Stomach (tissue), 9 donors: Measurements from ENCODE around the gene CENPE. TPM values are rescaled to one million over a fixed set of nuclear protein-coding genes. Genes with fewer than 3 reads are reported as not detected.

Experiments used
- DNase-seq, 2 donors: peaks; one replicate each; pipeline versions ENCODE4 v3.0.0 to v3.0.0-alpha.2; 2013 to 2019
- H3K27ac ChIP-seq, 5 donors: fragments of 200-600 bp in 4 of 5; sonication (generic) in 4 of 5; one replicate each; pipeline ENCODE4 v1.5.1; 2013 to 2019; ENCODE audit warnings: mild to moderate bottlenecking in 1 of 5, moderate library complexity in 1 of 5
- H3K27me3 ChIP-seq, 3 donors: fragments of 200-600 bp; sonication (generic); one replicate each; pipeline ENCODE4 v1.5.1; 2017 to 2019; ENCODE audit warnings: mixed run types in 1 of 3
- H3K36me3 ChIP-seq, 4 donors: fragments of 200-600 bp; sonication (generic); 1 replicate in 3 of 4; 2 replicates in 1 of 4; pipeline ENCODE4 v1.5.1; 2016 to 2019
- H3K4me1 ChIP-seq, 4 donors: fragments of 200-600 bp; sonication (generic); one replicate each; pipeline ENCODE4 v1.5.1; 2016 to 2019
- H3K4me3 ChIP-seq, 4 donors: fragments of 200-600 bp; sonication (generic) in 3 of 4; one replicate each; pipeline ENCODE4 v1.5.1; 2016 to 2019; ENCODE audit warnings: mild to moderate bottlenecking in 1 of 4
- H3K9me3 ChIP-seq, 4 donors: fragments of 200-600 bp; sonication (generic); one replicate each; pipeline ENCODE4 v1.5.1; 2016 to 2019
- EP300 ChIP-seq: sonication (generic); formaldehyde crosslinking; IDR thresholded peaks from one replicate; pipeline ENCODE4 v1.6.1; 2017; ENCODE audit warnings: antibody characterized with exemption
- POLR2A ChIP-seq, 4 donors: fragments of 450-650 bp; IDR thresholded peaks; one replicate each; pipeline ENCODE4 v1.6.1; 2016; ENCODE audit warnings: antibody characterized with exemption in 4 of 4, control low read depth in 2 of 4, mild to moderate bottlenecking in 1 of 4, moderate library complexity in 1 of 4
- POLR2AphosphoS5 ChIP-seq, 3 donors: sonication (generic); formaldehyde crosslinking; IDR thresholded peaks; one replicate each; pipeline ENCODE4 v1.6.1; 2016; ENCODE audit warnings: antibody characterized with exemption in 3 of 3
- WGBS, 5 donors: extraction: QIAGEN DNeasy Blood & Tissue Kit in 3 of 5; methylation state at CpG; one replicate each; pipeline versions ENCODE4 v1.1.5 to v1.1.7; 2013 to 2018; 5-methylcytosine and 5-hydroxymethylcytosine counted together
- intact Hi-C: fragments of 100-400 bp; cut with DNase I; formaldehyde crosslinking; loops from one replicate; pipeline ENCODE4 v1.15.1; 2023; ENCODE audit warnings: low total_unique reads
- polyA plus RNA-seq, 3 donors: library from polyadenylated mRNA; stranded (reverse); fragments of 200-250 nt; gene quantifications; one replicate each; pipeline ENCODE4 v1.2.3, GENCODE V29; 2013
- total RNA-seq, 5 donors: library from RNA; depleted of rRNA; stranded (reverse); fragments of >200 nt; gene quantifications; one replicate each; pipeline versions ENCODE4 v1.1.0 to v1.2.3, GENCODE V29; 2014 to 2016
- TF ChIP-seq, protein P1 (sequence below), 7 experiments: fragments of 450-650 bp in 4 of 7; fragments of 200-600 bp in 3 of 7; sonication (generic) in 3 of 7; IDR thresholded peaks; one replicate each; pipeline ENCODE4 v1.5.1; 2016 to 2019; ENCODE audit warnings: antibody characterized with exemption in 7 of 7, control low read depth in 2 of 7, mild to moderate bottlenecking in 1 of 7
- donor health status: healthy with polysubstance abuse.
- donor health status: Bipolar disorder and iron deficiency.
- donor health status: healthy.

CENPE gene
- total and polyA plus RNA-seq, 8 donors = 0.31 to 9.4 (median 2.8) TPM

GRCh38 chr4:103097112-103097511 is 101.0 kb downstream of the CENPE start:
- Histone ChIP-seq H3K4me1 (peaks cover 18 to 46% (median 35%) of the 10 kb centered on the region in 4 donors), H3K27me3 (no peaks in the 10 kb centered on the region), H3K9me3 (no peaks in the 10 kb centered on the region), H3K4me3 (no peak overlapping the region), H3K27ac (no peak overlapping the region), H3K36me3 (peaks cover 0 to 14% (median 6%) of the 10 kb centered on the region in 4 donors)
- WGBS, 5 donors = 28 to 55% (median 42%) methylated on average over 2 of the region's 2 CpGs
- intact Hi-C loops = loop anchor here (10.0 kb wide), 1 partner anchor 652 kb away; no protein-coding TSS in a partner anchor
- no peak for TF ChIP-seq POLR2AphosphoS5 (IDR thresholded peaks at IDR 0.05)
- DNase-seq = peak in 1 of 2 donors; percentile 15

GRCh38 chr4:103095080-103095479 is 103.1 kb downstream of the CENPE start:
- Histone ChIP-seq H3K4me1 (peaks cover 18 to 53% (median 36%) of the 10 kb centered on the region in 4 donors), H3K9me3 (no peaks in the 10 kb centered on the region), H3K36me3 (peaks cover 9 to 30% (median 20%) of the 10 kb centered on the region in 4 donors), H3K27ac (no peak overlapping the region), H3K4me3 (no peak overlapping the region), H3K27me3 (no peaks in the 10 kb centered on the region)
- WGBS, 5 donors = 63 to 78% (median 68%) methylated on average over 3 of the region's 3 CpGs
- TF ChIP-seq, protein P1, sequence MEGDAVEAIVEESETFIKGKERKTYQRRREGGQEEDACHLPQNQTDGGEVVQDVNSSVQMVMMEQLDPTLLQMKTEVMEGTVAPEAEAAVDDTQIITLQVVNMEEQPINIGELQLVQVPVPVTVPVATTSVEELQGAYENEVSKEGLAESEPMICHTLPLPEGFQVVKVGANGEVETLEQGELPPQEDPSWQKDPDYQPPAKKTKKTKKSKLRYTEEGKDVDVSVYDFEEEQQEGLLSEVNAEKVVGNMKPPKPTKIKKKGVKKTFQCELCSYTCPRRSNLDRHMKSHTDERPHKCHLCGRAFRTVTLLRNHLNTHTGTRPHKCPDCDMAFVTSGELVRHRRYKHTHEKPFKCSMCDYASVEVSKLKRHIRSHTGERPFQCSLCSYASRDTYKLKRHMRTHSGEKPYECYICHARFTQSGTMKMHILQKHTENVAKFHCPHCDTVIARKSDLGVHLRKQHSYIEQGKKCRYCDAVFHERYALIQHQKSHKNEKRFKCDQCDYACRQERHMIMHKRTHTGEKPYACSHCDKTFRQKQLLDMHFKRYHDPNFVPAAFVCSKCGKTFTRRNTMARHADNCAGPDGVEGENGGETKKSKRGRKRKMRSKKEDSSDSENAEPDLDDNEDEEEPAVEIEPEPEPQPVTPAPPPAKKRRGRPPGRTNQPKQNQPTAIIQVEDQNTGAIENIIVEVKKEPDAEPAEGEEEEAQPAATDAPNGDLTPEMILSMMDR (IDR thresholded peaks at IDR 0.05) = no peak
- TF ChIP-seq POLR2AphosphoS5 (IDR thresholded peaks at IDR 0.05) = no peak
- TF ChIP-seq POLR2A (IDR thresholded peaks at IDR 0.05) = no peak
- TF ChIP-seq EP300 = no peak
- DNase-seq = no peak
- intact Hi-C loops = loop anchor here (10.0 kb wide), 1 partner anchor 650 kb away; no protein-coding TSS in a partner anchor

DNA sequence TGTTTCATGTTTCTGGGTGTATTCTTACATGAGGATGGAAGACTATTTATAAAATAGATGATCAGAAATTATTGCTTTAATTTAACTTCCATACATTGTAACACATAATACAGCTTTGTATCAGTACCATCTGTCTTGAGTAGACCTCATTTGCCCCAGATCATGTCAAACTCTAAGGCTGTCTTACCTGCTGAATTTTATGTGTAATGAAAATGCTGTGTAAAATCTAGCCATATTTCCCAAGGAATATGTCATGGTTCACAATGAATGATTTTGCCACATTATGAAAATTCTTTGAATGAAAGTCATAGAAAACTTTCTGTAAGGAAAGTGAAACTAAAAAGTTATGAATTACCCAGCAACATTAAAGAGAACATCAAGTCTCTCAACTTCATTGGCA is 105.9 kb downstream of the CENPE start:
- Histone ChIP-seq H3K27ac (no peak overlapping the region), H3K9me3 (no peaks in the 10 kb centered on the region), H3K4me3 (no peak overlapping the region), H3K27me3 (no peaks in the 10 kb centered on the region), H3K4me1 (peaks cover under 1 to 32% (median 13%) of the 10 kb centered on the region in 4 donors), H3K36me3 (peaks cover 9 to 58% (median 49%) of the 10 kb centered on the region in 4 donors)
- intact Hi-C loops = loop anchor here (10.0 kb wide), 1 partner anchor 647 kb away; no protein-coding TSS in a partner anchor
- DNase-seq = no peak
- TF ChIP-seq POLR2A (IDR thresholded peaks at IDR 0.05) = no peak
- TF ChIP-seq, protein P1 (IDR thresholded peaks at IDR 0.05) = no peak
- no peak for TF ChIP-seq EP300
- no peak for TF ChIP-seq POLR2AphosphoS5 (IDR thresholded peaks at IDR 0.05)

DNA sequence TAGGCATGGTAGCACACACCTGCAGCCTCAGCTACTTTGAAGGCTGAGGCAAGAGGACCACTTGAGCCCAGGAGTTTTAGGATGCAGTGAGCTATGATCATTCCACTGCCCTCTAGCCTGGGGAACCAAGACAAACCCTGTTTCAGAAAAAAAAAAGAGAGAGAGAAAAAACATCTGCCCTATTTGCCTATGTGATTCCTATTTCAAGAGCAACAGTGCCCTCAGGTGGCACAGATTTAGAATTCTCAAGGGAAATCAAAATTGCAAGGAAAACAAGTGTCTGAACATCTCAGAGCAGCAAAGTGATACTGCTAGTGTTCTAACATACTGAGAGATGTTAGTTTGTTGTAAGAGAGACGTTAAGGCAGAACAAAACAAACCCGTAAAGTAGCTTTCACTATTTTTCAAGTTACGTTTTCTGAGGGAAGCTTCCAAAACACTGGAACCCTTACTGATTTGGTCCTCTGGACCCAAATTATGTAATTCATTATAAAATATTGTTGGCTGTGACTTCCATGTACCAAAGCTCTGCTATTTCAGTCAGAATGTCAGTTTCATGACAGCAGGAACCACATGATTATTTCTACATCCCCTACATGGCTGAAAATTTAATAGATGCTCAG is 106.4 kb downstream of the CENPE start:
- intact Hi-C loops = loop anchor here (10.0 kb wide), 1 partner anchor 647 kb away; no protein-coding TSS in a partner anchor
- WGBS, 5 donors = 48 to 54% (median 50%) methylated on average over 3 of the region's 3 CpGs
- TF ChIP-seq POLR2AphosphoS5 (IDR thresholded peaks at IDR 0.05) (no peak), EP300 (no peak), POLR2A (IDR thresholded peaks at IDR 0.05) (no peak)
- TF ChIP-seq, protein P1 (IDR thresholded peaks at IDR 0.05) = peak in 4 of 7 experiments; percentile 41 to 61 (median 54)

GRCh38 chr4:103089481-103089880 is 108.7 kb downstream of the CENPE start:
- H3K4me1 ChIP-seq = peaks cover 0 to 12% (median 4%) of the 10 kb centered on the region in 4 donors
- TF ChIP-seq POLR2A (IDR thresholded peaks at IDR 0.05) = no peak
- TF ChIP-seq, protein P1 (IDR thresholded peaks at IDR 0.05) = no peak
- no peak for TF ChIP-seq POLR2AphosphoS5 (IDR thresholded peaks at IDR 0.05)
- TF ChIP-seq EP300 = no peak
- no peak overlapping the region for H3K27ac ChIP-seq
- peaks cover 21 to 86% (median 76%) of the 10 kb centered on the region in 4 donors for H3K36me3 ChIP-seq
- intact Hi-C loops = no loop called here
- no peak for DNase-seq
- no peak overlapping the region for H3K4me3 ChIP-seq
- 75 to 93% (median 89%) methylated on average over 2 of the region's 2 CpGs for WGBS, 5 donors
- H3K9me3 ChIP-seq = no peaks in the 10 kb centered on the region
- no peaks in the 10 kb centered on the region for H3K27me3 ChIP-seq

More for the DNA sequence above, 106.4 kb downstream of the CENPE start:
- peak in 1 of 2 donors; percentile 83 for DNase-seq
- Histone ChIP-seq H3K27me3 (no peaks in the 10 kb centered on the region), H3K36me3 (peaks cover 14 to 64% (median 54%) of the 10 kb centered on the region in 4 donors), H3K4me3 (no peak overlapping the region), H3K27ac (no peak overlapping the region), H3K4me1 (peaks cover 0 to 27% (median 9%) of the 10 kb centered on the region in 4 donors), H3K9me3 (no peaks in the 10 kb centered on the region)
